WERI-Rb-1 (cell line): ENCODE results near the gene PRKCE.

ENCODE experiments used
- DNase-seq: peaks from one replicate; pipeline ENCODE4 v3.0.0-alpha.2; 2020
- H3K27ac ChIP-seq: fragments of 250-450 bp; sonication (Bioruptor Pico); 2 replicates; pipeline ENCODE4 v1.5.1; 2020; ENCODE audit warnings: mild to moderate bottlenecking, moderate library complexity
- H3K27me3 ChIP-seq: fragments of 250-450 bp; sonication (Bioruptor Pico); 2 replicates; pipeline ENCODE4 v1.5.1; 2021; ENCODE audit warnings: mild to moderate bottlenecking, low read depth, moderate library complexity; ENCODE audit not compliant: insufficient read depth, severe bottlenecking
- H3K36me3 ChIP-seq: fragments of 250-450 bp; sonication (Bioruptor Pico); 2 replicates; pipeline ENCODE4 v1.5.1; 2020; ENCODE audit warnings: mild to moderate bottlenecking, moderate library complexity
- H3K4me3 ChIP-seq: 2 replicates; pipeline ENCODE4 v1.5.1; 2011; ENCODE audit warnings: low read depth, mild to moderate bottlenecking, control low read depth, low read length
- H3K9me3 ChIP-seq: fragments of 250-450 bp; sonication (Bioruptor Pico); 2 replicates; pipeline ENCODE4 v1.5.1; 2021; ENCODE audit warnings: mild to moderate bottlenecking, moderate library complexity; ENCODE audit not compliant: severe bottlenecking
- CTCF ChIP-seq: IDR thresholded peaks from 2 replicates; pipeline ENCODE4 v1.5.1; 2011; ENCODE audit warnings: low read depth, mild to moderate bottlenecking, control low read depth, inconsistent platforms, low read length

The PRKCE gene

DNA sequence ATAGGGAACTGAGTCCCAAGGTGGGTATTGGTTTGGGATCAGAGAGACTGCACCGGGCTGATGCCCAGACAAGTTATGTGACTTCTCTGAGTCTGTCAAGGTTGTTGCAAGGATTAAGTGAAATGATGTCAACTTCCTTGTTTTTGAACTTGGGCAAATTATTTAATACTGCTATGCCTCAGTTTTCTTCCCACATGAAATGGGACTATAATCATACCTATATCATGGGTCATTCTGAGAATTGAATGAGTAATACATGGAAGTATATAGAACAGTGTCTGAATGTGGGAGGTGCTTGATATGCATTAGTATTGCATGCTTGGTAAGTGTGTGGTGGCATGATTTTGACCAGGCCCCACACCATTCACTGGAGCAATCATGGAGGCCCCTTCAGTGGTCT, 99.0 kb downstream of the PRKCE start:
- no peak overlapping the region for H3K27ac ChIP-seq
- peaks cover 11% of the 10 kb centered on the region for H3K9me3 ChIP-seq
- no peak for TF ChIP-seq CTCF
- no peaks in the 10 kb centered on the region for H3K36me3 ChIP-seq
- H3K4me3 ChIP-seq: no peak overlapping the region
- DNase-seq: no peak
- no peaks in the 10 kb centered on the region for H3K27me3 ChIP-seq

DNA sequence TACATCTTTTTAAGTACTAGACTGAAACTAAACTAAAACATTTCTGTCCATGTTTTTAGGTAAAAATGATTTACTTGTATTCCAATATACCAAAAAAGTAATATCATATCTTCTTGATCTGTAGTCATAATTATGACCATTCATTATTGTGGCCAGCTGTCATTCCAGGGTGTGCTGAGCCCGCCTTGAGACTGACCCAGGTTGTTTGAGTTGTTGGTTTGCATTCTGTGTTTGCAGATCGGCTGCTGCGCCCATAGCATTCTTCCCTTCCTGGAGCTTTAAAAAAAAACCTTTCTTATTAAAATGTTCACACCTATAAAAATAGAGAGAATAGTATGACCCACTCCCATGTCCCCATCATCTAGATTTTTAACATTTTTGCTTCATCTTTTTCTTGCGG, 101.9 kb downstream of the PRKCE start:
- no peak overlapping the region for H3K27ac ChIP-seq
- no peaks in the 10 kb centered on the region for H3K9me3 ChIP-seq
- no peak overlapping the region for H3K4me3 ChIP-seq
- TF ChIP-seq CTCF: no peak
- DNase-seq: no peak
- H3K36me3 ChIP-seq: no peaks in the 10 kb centered on the region
- no peaks in the 10 kb centered on the region for H3K27me3 ChIP-seq

DNA sequence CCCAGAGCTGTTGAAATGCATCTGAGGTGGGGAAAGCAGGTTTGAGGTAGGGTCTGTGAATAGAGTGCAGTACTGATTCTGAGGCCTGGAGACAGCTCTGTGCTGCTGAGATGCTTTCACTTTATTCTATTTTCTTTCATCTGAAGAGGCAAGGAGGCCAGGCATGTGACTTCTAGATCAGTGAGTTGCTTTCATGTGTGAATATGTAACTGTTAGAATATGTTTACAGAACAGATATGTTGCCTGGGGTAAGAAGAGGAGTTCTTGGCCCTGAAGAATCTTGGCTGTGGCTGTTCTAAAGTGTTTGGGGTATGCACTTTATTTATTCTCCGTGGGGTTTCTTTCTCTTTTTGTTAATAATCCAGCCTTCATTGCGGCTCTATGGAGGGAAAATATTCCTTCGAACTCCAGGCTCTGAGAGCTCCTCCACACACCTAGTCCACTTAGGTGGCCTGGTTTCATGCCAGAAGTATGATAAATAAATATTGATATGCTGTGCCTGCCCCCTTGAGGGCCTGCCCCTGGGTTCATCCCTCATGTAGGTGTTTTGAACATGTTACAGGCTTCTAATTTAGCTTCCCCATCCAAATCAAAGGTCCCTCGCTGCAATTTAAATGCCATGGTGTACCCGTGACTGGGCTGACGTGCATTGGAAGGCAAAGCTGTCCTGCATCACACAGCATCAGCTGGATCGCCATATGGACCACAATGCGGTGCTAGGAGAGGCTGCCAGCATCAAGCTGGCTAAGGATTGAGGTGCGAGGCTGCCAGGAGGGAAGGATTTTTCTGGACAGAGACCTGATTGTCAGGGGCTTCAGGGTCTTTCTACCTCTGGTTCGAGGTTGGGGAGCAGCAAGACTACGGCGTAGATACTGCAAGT, 102.9 kb downstream of the PRKCE start:
- Histone ChIP-seq H3K27me3 (no peaks in the 10 kb centered on the region), H3K4me3 (no peak overlapping the region), H3K36me3 (no peaks in the 10 kb centered on the region), H3K27ac (no peak overlapping the region), H3K9me3 (no peaks in the 10 kb centered on the region)
- TF ChIP-seq CTCF: no peak
- no peak for DNase-seq

DNA sequence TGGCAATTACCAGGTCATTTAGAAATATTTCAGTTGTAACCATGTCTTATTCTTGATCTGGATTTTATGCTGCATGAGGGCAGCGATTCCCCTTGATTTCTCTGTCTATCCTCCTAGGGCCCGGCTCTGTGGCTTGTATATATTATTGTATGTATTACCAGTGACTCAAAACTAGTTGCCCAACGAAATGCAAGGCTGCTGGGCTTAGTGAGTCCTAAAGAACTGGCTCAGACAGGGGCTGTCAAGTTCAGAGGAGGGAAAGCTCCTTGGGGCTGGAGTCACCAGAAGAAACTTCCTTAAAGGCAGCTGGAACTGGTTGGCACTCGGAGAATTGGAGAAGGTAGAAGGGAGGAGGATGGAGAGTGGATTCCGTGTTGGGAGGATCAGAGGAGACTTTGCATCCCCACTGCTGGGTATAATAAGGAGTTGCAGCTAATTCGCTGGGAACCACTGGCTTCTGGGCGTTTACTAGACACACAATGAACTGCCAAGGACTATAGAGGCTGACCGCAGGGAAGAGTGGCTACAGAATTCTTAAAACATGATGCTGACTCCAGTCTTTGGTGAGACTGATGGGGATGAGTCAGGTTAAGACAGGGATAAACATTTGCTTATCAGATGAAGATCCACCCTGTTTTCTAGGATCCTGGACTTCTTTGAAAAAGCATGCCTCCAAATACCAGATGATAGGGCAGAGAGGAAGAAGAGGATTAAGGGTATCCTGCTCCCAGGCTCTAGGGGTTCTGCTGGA, 104.3 kb downstream of the PRKCE start:
- Histone ChIP-seq H3K36me3 (no peaks in the 10 kb centered on the region), H3K27ac (no peak overlapping the region), H3K9me3 (no peaks in the 10 kb centered on the region), H3K4me3 (no peak overlapping the region), H3K27me3 (no peaks in the 10 kb centered on the region)
- DNase-seq: no peak
- no peak for TF ChIP-seq CTCF

DNA sequence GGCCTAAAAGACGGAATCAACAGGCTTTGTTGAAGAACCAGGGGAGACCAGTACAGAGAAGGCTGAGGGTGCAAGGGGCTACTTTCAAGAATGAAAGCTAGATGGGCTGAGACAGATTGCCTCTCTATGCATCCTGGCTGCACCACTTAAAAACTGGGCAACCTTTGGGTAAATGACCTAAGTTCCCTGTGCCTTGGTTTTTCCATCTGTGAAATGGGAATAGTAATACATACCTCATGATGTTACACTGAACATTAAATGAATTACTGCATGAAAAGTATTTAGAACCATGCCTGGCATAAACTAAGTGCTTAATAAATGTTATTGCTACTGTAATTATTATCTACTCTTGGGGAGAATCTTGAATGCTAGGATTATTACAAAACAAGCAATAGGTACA, 106.5 kb downstream of the PRKCE start:
- Histone ChIP-seq H3K27ac (no peak overlapping the region), H3K36me3 (no peaks in the 10 kb centered on the region), H3K27me3 (no peaks in the 10 kb centered on the region), H3K4me3 (no peak overlapping the region), H3K9me3 (no peaks in the 10 kb centered on the region)
- DNase-seq: no peak
- TF ChIP-seq CTCF: no peak
